Kidney (tissue), 14 donors: ENCODE measurements around the gene BAD. TPM values are rescaled to one million over a fixed set of nuclear protein-coding genes. Genes with fewer than 3 reads are reported as not detected.

ENCODE experiments used
- DNase-seq, 5 donors: peaks; one replicate each; pipeline ENCODE4 v3.0.0-alpha.2; 2013 to 2020
- FAIRE-seq: peaks from 2 replicates; lab custom pipeline; 2012; peaks lifted over from hg19 to GRCh38; lab: Jason Lieb, UNC
- H3K27ac ChIP-seq, 2 donors: one replicate each; pipeline ENCODE4 v1.7.0; 2013; ENCODE audit warnings: low read depth in 2 of 2, low read length in 2 of 2, inconsistent platforms in 1 of 2
- H3K27me3 ChIP-seq: one replicate; pipeline ENCODE4 v1.7.1; 2013; ENCODE audit warnings: low read length, inconsistent platforms; ENCODE audit not compliant: control insufficient read depth, insufficient read depth
- H3K36me3 ChIP-seq, 3 donors: one replicate each; pipeline versions ENCODE4 v1.7.0 to v1.7.1; 2013; ENCODE audit warnings: low read length in 3 of 3, control low read depth in 1 of 3, inconsistent platforms in 1 of 3; ENCODE audit not compliant: insufficient read depth in 3 of 3, control insufficient read depth in 2 of 3
- H3K4me1 ChIP-seq, 3 donors: one replicate each; pipeline versions ENCODE4 v1.7.0 to v1.7.1; 2013; ENCODE audit warnings: low read length in 3 of 3, inconsistent platforms in 1 of 3, low read depth in 1 of 3; ENCODE audit not compliant: control insufficient read depth in 2 of 3, insufficient read depth in 2 of 3
- H3K4me3 ChIP-seq, 3 donors: one replicate each; pipeline versions ENCODE4 v1.7.0 to v1.8.1; 2013; ENCODE audit warnings: low read length in 3 of 3, control low read depth in 1 of 3, inconsistent platforms in 1 of 3
- H3K9ac ChIP-seq, 3 donors: one replicate each; pipeline versions ENCODE4 v1.7.0 to v1.7.1; 2013; ENCODE audit warnings: low read length in 3 of 3, control low read depth in 1 of 3, inconsistent platforms in 1 of 3
- H3K9me3 ChIP-seq, 3 donors: one replicate each; pipeline versions ENCODE4 v1.7.0 to v1.7.1; 2013; ENCODE audit warnings: low read length in 3 of 3, control low read depth in 1 of 3, inconsistent platforms in 1 of 3; ENCODE audit not compliant: control insufficient read depth in 2 of 3, insufficient read depth in 1 of 3
- intact Hi-C: fragments of 100-400 bp; cut with DNase I; formaldehyde crosslinking; loops from one replicate; pipeline ENCODE4 v1.11.1; 2022
- polyA plus RNA-seq: library from polyadenylated mRNA; stranded (reverse); fragments of 350-450 nt; fragmentation: Illumina TruSeq; extraction: RNeasy Lipid Tissue Mini Kit (QIAGEN cat#74804); gene quantifications from one replicate; pipeline ENCODE4 v1.2.3, GENCODE V29; 2014; ENCODE audit warnings: low read depth, low replicate concordance; ENCODE audit not compliant: insufficient read depth
- total RNA-seq: library from RNA; stranded (reverse); fragmentation: NEBNext Ultra II Directional; extraction: Animal tissue kit (Norgen Biotek cat#: 25700); gene quantifications from one replicate; pipeline ENCODE4 v1.2.1, GENCODE V29; 2021
- TF ChIP-seq, protein P1 (sequence below): IDR thresholded peaks from 3 replicates; pipeline ENCODE4 v1.5.1; 2012; ENCODE audit warnings: mild to moderate bottlenecking, moderate library complexity, borderline replicate concordance; ENCODE audit not compliant: insufficient read depth; ENCODE audit errors: extremely low read depth
- donor health status: control.
- donor health status: control.
- donor health status: control.
- donor health status: control.
- donor health status: control.
- donor health status: DM: yes; HTN: yes; CAD: no.
- donor health status: Normal renal cell carcinoma (clear cell type).

BAD gene
- total and polyA plus RNA-seq, 2 donors from 2014 or later = 59.8 to 157 TPM

- H3K9me3 ChIP-seq = no peaks in the 10 kb centered on the region
- H3K36me3 ChIP-seq = peaks cover 0 to 4% (median 0%) of the 10 kb centered on the region in 3 donors
- peaks cover 0 to 9% (median 6%) of the 10 kb centered on the region in 3 donors for H3K4me1 ChIP-seq
- intact Hi-C loops = no loop called here
- no peak overlapping the region for H3K27ac ChIP-seq
- no peak overlapping the region for H3K4me3 ChIP-seq
- TF ChIP-seq, protein P1, sequence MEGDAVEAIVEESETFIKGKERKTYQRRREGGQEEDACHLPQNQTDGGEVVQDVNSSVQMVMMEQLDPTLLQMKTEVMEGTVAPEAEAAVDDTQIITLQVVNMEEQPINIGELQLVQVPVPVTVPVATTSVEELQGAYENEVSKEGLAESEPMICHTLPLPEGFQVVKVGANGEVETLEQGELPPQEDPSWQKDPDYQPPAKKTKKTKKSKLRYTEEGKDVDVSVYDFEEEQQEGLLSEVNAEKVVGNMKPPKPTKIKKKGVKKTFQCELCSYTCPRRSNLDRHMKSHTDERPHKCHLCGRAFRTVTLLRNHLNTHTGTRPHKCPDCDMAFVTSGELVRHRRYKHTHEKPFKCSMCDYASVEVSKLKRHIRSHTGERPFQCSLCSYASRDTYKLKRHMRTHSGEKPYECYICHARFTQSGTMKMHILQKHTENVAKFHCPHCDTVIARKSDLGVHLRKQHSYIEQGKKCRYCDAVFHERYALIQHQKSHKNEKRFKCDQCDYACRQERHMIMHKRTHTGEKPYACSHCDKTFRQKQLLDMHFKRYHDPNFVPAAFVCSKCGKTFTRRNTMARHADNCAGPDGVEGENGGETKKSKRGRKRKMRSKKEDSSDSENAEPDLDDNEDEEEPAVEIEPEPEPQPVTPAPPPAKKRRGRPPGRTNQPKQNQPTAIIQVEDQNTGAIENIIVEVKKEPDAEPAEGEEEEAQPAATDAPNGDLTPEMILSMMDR = no peak
- H3K27me3 ChIP-seq = no peaks in the 10 kb centered on the region
- FAIRE-seq (no peak), DNase-seq (no peak)
- no peak overlapping the region for H3K9ac ChIP-seq
Measured at GRCh38 chr11:64322925-64323260, 38.4 kb upstream of the BAD start.

GRCh38 chr11:64321533-64321932, 37.1 kb upstream of the BAD start:
- DNase-seq = no peak
- H3K9ac ChIP-seq = no peak overlapping the region
- no peaks in the 10 kb centered on the region for H3K9me3 ChIP-seq
- H3K27me3 ChIP-seq = no peaks in the 10 kb centered on the region
- TF ChIP-seq, protein P1 = no peak
- H3K4me1 ChIP-seq = peaks cover 0 to 9% (median 6%) of the 10 kb centered on the region in 3 donors
- H3K36me3 ChIP-seq = peaks cover 0 to 4% (median 0%) of the 10 kb centered on the region in 3 donors
- H3K4me3 ChIP-seq = no peak overlapping the region
- FAIRE-seq = no peak
- H3K27ac ChIP-seq = no peak overlapping the region
- intact Hi-C loops = no loop called here

- DNase-seq (no peak), FAIRE-seq (no peak)
- TF ChIP-seq, protein P1 = no peak
- H3K4me3 ChIP-seq = no peak overlapping the region
- no peak overlapping the region for H3K9ac ChIP-seq
- intact Hi-C loops = no loop called here
- peaks cover 0 to 4% (median 0%) of the 10 kb centered on the region in 3 donors for H3K36me3 ChIP-seq
- H3K27ac ChIP-seq = no peak overlapping the region
- peaks cover 0 to 12% (median 6%) of the 10 kb centered on the region in 3 donors for H3K4me1 ChIP-seq
- H3K27me3 ChIP-seq = no peaks in the 10 kb centered on the region
- no peaks in the 10 kb centered on the region for H3K9me3 ChIP-seq
Measured at GRCh38 chr11:64321026-64321425, 36.6 kb upstream of the BAD start.

DNA sequence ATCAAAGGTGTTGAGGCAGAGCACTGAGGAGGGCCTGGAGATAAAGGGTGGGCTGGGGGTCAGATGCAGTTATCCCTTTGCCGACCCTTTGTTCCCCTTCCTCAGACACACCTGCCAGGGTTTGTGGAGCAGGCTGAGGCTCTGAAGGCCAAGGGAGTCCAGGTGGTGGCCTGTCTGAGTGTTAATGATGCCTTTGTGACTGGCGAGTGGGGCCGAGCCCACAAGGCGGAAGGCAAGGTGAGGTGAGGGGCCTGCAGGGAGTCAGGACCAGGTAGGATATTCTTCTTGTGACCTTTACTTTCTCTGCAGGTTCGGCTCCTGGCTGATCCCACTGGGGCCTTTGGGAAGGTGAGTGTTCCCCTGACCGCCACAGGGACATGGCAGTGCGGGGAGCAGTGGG, 36.1 kb upstream of the BAD start:
- intact Hi-C loops = no loop called here
- DNase-seq (no peak), FAIRE-seq (no peak)

More for the DNA sequence above, 36.1 kb upstream of the BAD start:
- H3K27ac ChIP-seq = no peak overlapping the region
- H3K27me3 ChIP-seq = no peaks in the 10 kb centered on the region
- peaks cover 0 to 4% (median 0%) of the 10 kb centered on the region in 3 donors for H3K36me3 ChIP-seq
- no peak overlapping the region for H3K4me3 ChIP-seq
- TF ChIP-seq, protein P1 = no peak
- H3K4me1 ChIP-seq = peaks cover 0 to 13% (median 6%) of the 10 kb centered on the region in 3 donors
- no peaks in the 10 kb centered on the region for H3K9me3 ChIP-seq
- H3K9ac ChIP-seq = no peak overlapping the region
